ENCODE results near the gene NCOA7. TPM values are rescaled to one million over a fixed set of nuclear protein-coding genes. Genes with fewer than 3 reads are reported as not detected.

The NCOA7 gene
- total RNA-seq, 2 experiments from 2014 or later = 42.3 to 43.4 TPM

GRCh38 chr6:125865015-125865414 lies 74.3 kb downstream of the NCOA7 start:
- Mint-ChIP-seq H3K27ac (no peak overlapping the region), H3K36me3 (no peaks in the 10 kb centered on the region), H3K4me1 (ENCODE audit: low read depth) (no peaks in the 10 kb centered on the region), H3K9me3 (no peaks in the 10 kb centered on the region), H3K4me3 (no peak overlapping the region), H3K27me3 (no peaks in the 10 kb centered on the region)
- CTCF ChIA-PET = no interaction called here
- POLR2A ChIA-PET = no interaction called here
- intact Hi-C loops (cut with micrococcal nuclease) = no loop called here
- no peak for DNase-seq

- Mint-ChIP-seq H3K4me1 (ENCODE audit: low read depth) (no peaks in the 10 kb centered on the region), H3K27me3 (no peaks in the 10 kb centered on the region), H3K4me3 (no peak overlapping the region), H3K9me3 (no peaks in the 10 kb centered on the region), H3K27ac (no peak overlapping the region), H3K36me3 (no peaks in the 10 kb centered on the region)
- DNase-seq = no peak
- intact Hi-C loops (cut with micrococcal nuclease) = no loop called here
- POLR2A ChIA-PET = interaction anchor here (0.6 kb wide), 1 partner anchor 78 kb away, joined by 3 read pairs; no protein-coding TSS in a partner anchor
- CTCF ChIA-PET = interaction anchor here (0.6 to 1.0 kb wide), 2 partner anchors 40 to 75 kb away, joined by 3 read pairs; partner anchors contain the start of gene NCOA7
These were observed 75.7 kb downstream of the NCOA7 start for GRCh38 chr6:125866433-125866832.

GRCh38 chr6:125867483-125867942 lies 76.8 kb downstream of the NCOA7 start:
- H3K4me1 Mint-ChIP-seq (ENCODE audit: low read depth) = no peaks in the 10 kb centered on the region
- CTCF ChIA-PET = interaction anchor here (1.0 kb wide), 1 partner anchor 22 kb away, joined by 3 read pairs; no protein-coding TSS in a partner anchor
- H3K36me3 Mint-ChIP-seq = no peaks in the 10 kb centered on the region
- no peaks in the 10 kb centered on the region for H3K27me3 Mint-ChIP-seq
- H3K27ac Mint-ChIP-seq = no peak overlapping the region
- intact Hi-C loops (cut with micrococcal nuclease) = no loop called here
- no peak for DNase-seq
- POLR2A ChIA-PET = no interaction called here
- H3K9me3 Mint-ChIP-seq = no peaks in the 10 kb centered on the region
- H3K4me3 Mint-ChIP-seq = no peak overlapping the region

- ChIA-PET POLR2A (no interaction called here), CTCF (interaction anchor here (0.6 kb wide), 1 partner anchor 1240 kb away, joined by 4 read pairs; no protein-coding TSS in a partner anchor)
- Mint-ChIP-seq H3K27me3 (no peaks in the 10 kb centered on the region), H3K36me3 (no peaks in the 10 kb centered on the region), H3K9me3 (no peaks in the 10 kb centered on the region), H3K4me3 (no peak overlapping the region), H3K4me1 (ENCODE audit: low read depth) (no peaks in the 10 kb centered on the region), H3K27ac (no peak overlapping the region)
- intact Hi-C loops (cut with micrococcal nuclease) = no loop called here
- no peak for DNase-seq
These were observed 77.5 kb downstream of the NCOA7 start for GRCh38 chr6:125868252-125868651.

GRCh38 chr6:125868678-125869395 lies 78.1 kb downstream of the NCOA7 start:
- no peaks in the 10 kb centered on the region for H3K9me3 Mint-ChIP-seq
- ChIA-PET CTCF (interaction anchor here (0.6 kb wide), 1 partner anchor 1239 kb away, joined by 4 read pairs; no protein-coding TSS in a partner anchor), POLR2A (no interaction called here)
- DNase-seq = no peak
- H3K4me1 Mint-ChIP-seq (ENCODE audit: low read depth) = no peaks in the 10 kb centered on the region
- intact Hi-C loops (cut with micrococcal nuclease) = no loop called here
- no peaks in the 10 kb centered on the region for H3K36me3 Mint-ChIP-seq
- no peaks in the 10 kb centered on the region for H3K27me3 Mint-ChIP-seq
- no peak overlapping the region for H3K27ac Mint-ChIP-seq
- no peak overlapping the region for H3K4me3 Mint-ChIP-seq

GRCh38 chr6:125869427-125869826 lies 78.7 kb downstream of the NCOA7 start:
- ChIA-PET POLR2A (no interaction called here), CTCF (no interaction called here)
- H3K9me3 Mint-ChIP-seq = no peaks in the 10 kb centered on the region
- no peaks in the 10 kb centered on the region for H3K4me1 Mint-ChIP-seq (ENCODE audit: low read depth)
- no peak for DNase-seq
- intact Hi-C loops (cut with micrococcal nuclease) = no loop called here
- H3K4me3 Mint-ChIP-seq = no peak overlapping the region
- H3K27me3 Mint-ChIP-seq = no peaks in the 10 kb centered on the region
- H3K27ac Mint-ChIP-seq = no peak overlapping the region
- H3K36me3 Mint-ChIP-seq = no peaks in the 10 kb centered on the region

- H3K4me1 Mint-ChIP-seq (ENCODE audit: low read depth) = no peaks in the 10 kb centered on the region
- H3K27ac Mint-ChIP-seq = no peak overlapping the region
- H3K4me3 Mint-ChIP-seq = no peak overlapping the region
- no peak for DNase-seq
- no peaks in the 10 kb centered on the region for H3K27me3 Mint-ChIP-seq
- intact Hi-C loops (cut with micrococcal nuclease) = no loop called here
- peaks cover 8% of the 10 kb centered on the region for H3K36me3 Mint-ChIP-seq
- no peaks in the 10 kb centered on the region for H3K9me3 Mint-ChIP-seq
- ChIA-PET CTCF (no interaction called here), POLR2A (no interaction called here)
These were observed 80.6 kb downstream of the NCOA7 start for GRCh38 chr6:125871365-125871764.

- Mint-ChIP-seq H3K27me3 (no peaks in the 10 kb centered on the region), H3K4me3 (no peak overlapping the region), H3K27ac (no peak overlapping the region), H3K4me1 (ENCODE audit: low read depth) (no peaks in the 10 kb centered on the region), H3K36me3 (peaks cover 8% of the 10 kb centered on the region), H3K9me3 (no peaks in the 10 kb centered on the region)
- CTCF ChIA-PET = no interaction called here
- POLR2A ChIA-PET = no interaction called here
- intact Hi-C loops (cut with micrococcal nuclease) = no loop called here
- DNase-seq = no peak
These were observed 81.6 kb downstream of the NCOA7 start for GRCh38 chr6:125872259-125872921.

- no peak overlapping the region for H3K27ac Mint-ChIP-seq
- ChIA-PET CTCF (interaction anchor here (2.2 kb wide), 1 partner anchor 74 kb away, joined by 5 read pairs; the partner anchor contains the start of gene HINT3), POLR2A (no interaction called here)
- no peaks in the 10 kb centered on the region for H3K9me3 Mint-ChIP-seq
- no peak overlapping the region for H3K4me3 Mint-ChIP-seq
- H3K36me3 Mint-ChIP-seq = peaks cover 25% of the 10 kb centered on the region
- DNase-seq = no peak
- H3K4me1 Mint-ChIP-seq (ENCODE audit: low read depth) = no peaks in the 10 kb centered on the region
- no peaks in the 10 kb centered on the region for H3K27me3 Mint-ChIP-seq
- intact Hi-C loops (cut with micrococcal nuclease) = no loop called here
These were observed 91.5 kb downstream of the NCOA7 start for GRCh38 chr6:125882243-125882642.

- H3K27ac Mint-ChIP-seq = no peak overlapping the region
- POLR2A ChIA-PET = no interaction called here
- H3K36me3 Mint-ChIP-seq = peaks cover 34% of the 10 kb centered on the region
These were observed 94.0 kb downstream of the NCOA7 start for GRCh38 chr6:125884634-125885371.

GRCh38 chr6:125886021-125886420 lies 95.3 kb downstream of the NCOA7 start:
- POLR2A ChIA-PET = no interaction called here
- H3K4me3 Mint-ChIP-seq = no peak overlapping the region
- DNase-seq = no peak
- H3K27ac Mint-ChIP-seq = no peak overlapping the region
- no peaks in the 10 kb centered on the region for H3K4me1 Mint-ChIP-seq (ENCODE audit: low read depth)
- CTCF ChIA-PET = interaction anchor here (1.3 kb wide), 1 partner anchor 70 kb away, joined by 4 read pairs; no protein-coding TSS in a partner anchor
- no peaks in the 10 kb centered on the region for H3K27me3 Mint-ChIP-seq
- H3K36me3 Mint-ChIP-seq = peaks cover 33% of the 10 kb centered on the region
- intact Hi-C loops (cut with micrococcal nuclease) = no loop called here
- no peaks in the 10 kb centered on the region for H3K9me3 Mint-ChIP-seq

More at GRCh38 chr6:125884634-125885371, 94.0 kb downstream of the NCOA7 start:
- Mint-ChIP-seq H3K4me3 (no peak overlapping the region), H3K9me3 (no peaks in the 10 kb centered on the region), H3K27me3 (no peaks in the 10 kb centered on the region), H3K4me1 (ENCODE audit: low read depth) (no peaks in the 10 kb centered on the region)
- intact Hi-C loops (cut with micrococcal nuclease) = no loop called here
- CTCF ChIA-PET = interaction anchor here (1.3 to 2.2 kb wide), 2 partner anchors 71 kb away, joined by 4 to 5 read pairs; partner anchors contain the start of gene HINT3
- no peak for DNase-seq

GRCh38 chr6:125886914-125887313 lies 96.2 kb downstream of the NCOA7 start:
- H3K27ac Mint-ChIP-seq = no peak overlapping the region
- CTCF ChIA-PET = no interaction called here
- no peak overlapping the region for H3K4me3 Mint-ChIP-seq
- intact Hi-C loops (cut with micrococcal nuclease) = no loop called here
- H3K9me3 Mint-ChIP-seq = no peaks in the 10 kb centered on the region
- peaks cover 30% of the 10 kb centered on the region for H3K36me3 Mint-ChIP-seq
- no peak for DNase-seq
- POLR2A ChIA-PET = no interaction called here
- no peaks in the 10 kb centered on the region for H3K27me3 Mint-ChIP-seq
- no peaks in the 10 kb centered on the region for H3K4me1 Mint-ChIP-seq (ENCODE audit: low read depth)
